D721Med (cell line): ENCODE measurements around the gene SDF4.

Experiments
- DNase-seq: peaks from one replicate; pipeline ENCODE4 v3.0.0; 2011; ENCODE audit warnings: low spot score; ENCODE audit not compliant: insufficient read length
- FAIRE-seq: peaks from 2 replicates; lab custom pipeline; 2011; peaks lifted over from hg19 to GRCh38; lab: Jason Lieb, UNC
- CTCF ChIP-seq: IDR thresholded peaks from 2 replicates; pipeline ENCODE4 v1.5.1; 2012; ENCODE audit warnings: mild to moderate bottlenecking, control low read depth; ENCODE audit not compliant: insufficient read depth; ENCODE audit errors: missing control alignments

The SDF4 gene

GRCh38 chr1:1273512-1274298 lies 41.9 kb upstream of the SDF4 start, which contains the start of gene UBE2J2:
TSS of gene UBE2J2 (minus strand) at chr1:1273854. CDS start at chr1:1267992, 5,862 bp downstream.
- TF ChIP-seq CTCF: no peak
- FAIRE-seq (no peak), DNase-seq (peak; percentile 83)

GRCh38 chr1:1273209-1273511 lies 41.4 kb upstream of the SDF4 start:
- FAIRE-seq (no peak), DNase-seq (no peak)
- no peak for TF ChIP-seq CTCF

GRCh38 chr1:1272341-1273208 lies 40.8 kb upstream of the SDF4 start:
- FAIRE-seq (no peak), DNase-seq (no peak)
- TF ChIP-seq CTCF: no peak

- FAIRE-seq: no peak
- no peak for DNase-seq
- TF ChIP-seq CTCF: no peak
Measured at GRCh38 chr1:1270813-1271212, 39.0 kb upstream of the SDF4 start.

GRCh38 chr1:1268284-1268682 lies 36.5 kb upstream of the SDF4 start:
- FAIRE-seq (no peak), DNase-seq (no peak)
- no peak for TF ChIP-seq CTCF

GRCh38 chr1:1267488-1268283 lies 35.9 kb upstream of the SDF4 start:
- TF ChIP-seq CTCF: no peak
- DNase-seq (no peak), FAIRE-seq (no peak)
